LNCaP clone FGC (cell line): Measurements from ENCODE around the gene CALHM6.

Experiments used
- DNase-seq: peaks from one replicate; pipeline ENCODE4 v3.0.0-alpha.2; 2011; ENCODE audit warnings: low read depth
- H3K4me3 ChIP-seq: 2 replicates; pipeline ENCODE4 v1.5.1; 2011; ENCODE audit warnings: mild to moderate bottlenecking, low read depth, low read length, control low read depth
- CTCF ChIP-seq: IDR thresholded peaks from 2 replicates; pipeline ENCODE4 v1.5.1; 2012; ENCODE audit warnings: mild to moderate bottlenecking; ENCODE audit not compliant: control insufficient read depth, insufficient read depth; ENCODE audit errors: extremely low read depth

Gene CALHM6

GRCh38 chr6:116422238-116422637 is 38.9 kb upstream of the CALHM6 start:
- DNase-seq, result no peak
- no peak overlapping the region for H3K4me3 ChIP-seq
- no peak for TF ChIP-seq CTCF

GRCh38 chr6:116424001-116424400 is 37.2 kb upstream of the CALHM6 start:
- TF ChIP-seq CTCF, result no peak
- no peak overlapping the region for H3K4me3 ChIP-seq
- no peak for DNase-seq

- no peak overlapping the region for H3K4me3 ChIP-seq
- TF ChIP-seq CTCF, result no peak
- DNase-seq, result no peak
These were observed 34.6 kb upstream of the CALHM6 start for GRCh38 chr6:116426551-116426950.

GRCh38 chr6:116429111-116429510 is 32.1 kb upstream of the CALHM6 start:
- H3K4me3 ChIP-seq, result no peak overlapping the region
- no peak for TF ChIP-seq CTCF
- DNase-seq, result no peak

DNA sequence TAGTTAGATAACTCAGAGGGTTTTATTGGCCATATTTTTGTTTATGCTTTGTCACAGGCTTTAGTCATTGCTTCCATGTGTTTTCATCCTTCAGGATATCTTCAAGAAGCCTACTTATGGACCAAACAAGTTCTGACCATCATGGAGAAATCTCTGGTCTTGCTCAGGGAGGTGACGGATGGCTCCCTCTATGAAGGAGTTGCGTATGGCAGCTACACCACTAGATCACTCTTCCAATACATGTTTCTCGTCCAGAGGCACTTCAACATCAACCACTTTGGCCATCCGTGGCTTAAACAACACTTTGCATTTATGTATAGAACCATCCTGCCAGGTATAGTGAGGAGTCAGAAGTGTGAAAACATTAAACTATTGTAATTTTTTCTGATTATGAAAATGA is 30.3 kb upstream of the CALHM6 start:
- no peak for TF ChIP-seq CTCF
- DNase-seq, result no peak
- no peak overlapping the region for H3K4me3 ChIP-seq

- H3K4me3 ChIP-seq, result no peak overlapping the region
- no peak for DNase-seq
- TF ChIP-seq CTCF, result no peak
These were observed 29.1 kb upstream of the CALHM6 start for GRCh38 chr6:116431964-116432595.

DNA sequence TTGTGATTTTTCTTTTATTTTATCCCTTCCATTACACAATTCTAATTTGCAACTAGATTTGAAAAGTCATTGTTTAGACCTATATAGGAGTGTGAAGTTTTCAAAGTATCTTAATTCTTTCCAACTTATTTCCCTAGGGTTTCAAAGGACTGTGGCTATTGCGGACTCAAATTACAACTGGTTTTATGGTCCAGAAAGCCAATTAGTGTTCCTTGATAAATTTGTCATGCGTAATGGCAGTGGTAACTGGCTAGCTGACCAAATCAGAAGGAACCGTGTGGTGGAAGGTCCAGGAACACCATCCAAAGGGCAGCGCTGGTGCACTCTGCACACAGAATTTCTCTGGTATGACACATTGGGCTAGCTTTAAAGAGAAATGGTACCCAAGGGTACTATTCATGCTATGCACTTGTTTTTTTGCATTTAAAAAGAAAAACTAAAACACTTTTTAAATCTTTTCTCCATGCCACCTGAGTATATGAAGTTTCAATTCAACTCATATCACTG is 27.9 kb upstream of the CALHM6 start:
- no peak for DNase-seq
- TF ChIP-seq CTCF, result no peak
- no peak overlapping the region for H3K4me3 ChIP-seq
